ENCODE results near the gene FILIP1L.

FILIP1L gene

GRCh38 chr3:99823723-99824711 is 290.3 kb downstream of the FILIP1L start:
- ATAC-seq (ENCODE audit: insufficient read depth, low read depth), result no peak
- H4K20me1 ChIP-seq (ENCODE audit: insufficient read depth, low read length), result no peaks in the 10 kb centered on the region

GRCh38 chr3:99818818-99819217 is 295.5 kb downstream of the FILIP1L start:
- H3K9me3 ChIP-seq (ENCODE audit: insufficient read depth, low read length, severe bottlenecking), result no peaks in the 10 kb centered on the region
- no peak for TF ChIP-seq CTCF (IDR thresholded peaks at IDR 0.05; ENCODE audit: borderline replicate concordance, extremely low read depth, low read length, poor library complexity, severe bottlenecking)
- no peak for TF ChIP-seq EZH2 (IDR thresholded peaks at IDR 0.05; ENCODE audit: borderline replicate concordance, low read depth, low read length, severe bottlenecking)
- H3K4me3 ChIP-seq (ENCODE audit: low read depth in 1 of 2, low read length in 2 of 2), result peak overlapping the region in 1 of 2 experiments; percentile 69; a peak in 3 of 4 replicates
- DNase-seq (no peak), ATAC-seq (ENCODE audit: insufficient read depth, low read depth) (no peak)
- no peak overlapping the region for H2AFZ ChIP-seq (ENCODE audit: low read depth, low read length)
- peaks cover 23% of the 10 kb centered on the region for H3K4me1 ChIP-seq (ENCODE audit: insufficient read depth, low read length)
- peak overlapping the region; percentile 77 for H3K4me2 ChIP-seq (ENCODE audit: insufficient read depth, low read length)
- H3K36me3 ChIP-seq (ENCODE audit: insufficient read depth, low read length), result no peaks in the 10 kb centered on the region
- H4K20me1 ChIP-seq (ENCODE audit: insufficient read depth, low read length), result no peaks in the 10 kb centered on the region
- H3K9ac ChIP-seq (ENCODE audit: low read depth, low read length), result peak overlapping the region; percentile 59; the same call in 1 of the 2 replicates
- H3K79me2 ChIP-seq (ENCODE audit: insufficient read depth, low read length), result peaks cover 22% of the 10 kb centered on the region
- no peaks in the 10 kb centered on the region for H3K27me3 ChIP-seq (ENCODE audit: insufficient read depth, low read length, poor library complexity)
- H3K27ac ChIP-seq (ENCODE audit: low read length), result no peak overlapping the region

More at GRCh38 chr3:99823723-99824711, 290.3 kb downstream of the FILIP1L start:
- no peaks in the 10 kb centered on the region for H3K36me3 ChIP-seq (ENCODE audit: insufficient read depth, low read length)
- H3K9ac ChIP-seq (ENCODE audit: low read depth, low read length), result no peak overlapping the region
- no peak for DNase-seq
- no peaks in the 10 kb centered on the region for H3K9me3 ChIP-seq (ENCODE audit: insufficient read depth, low read length, severe bottlenecking)
- no peak overlapping the region for H3K27ac ChIP-seq (ENCODE audit: low read length)
- no peak overlapping the region for H2AFZ ChIP-seq (ENCODE audit: low read depth, low read length)
- H3K4me1 ChIP-seq (ENCODE audit: insufficient read depth, low read length), result peaks cover 5% of the 10 kb centered on the region; the same call in 1 of the 2 replicates
- H3K4me3 ChIP-seq (ENCODE audit: low read depth in 1 of 2, low read length in 2 of 2), result no peak overlapping the region
- no peak for TF ChIP-seq CTCF (IDR thresholded peaks at IDR 0.05; ENCODE audit: borderline replicate concordance, extremely low read depth, low read length, poor library complexity, severe bottlenecking)
- no peak for TF ChIP-seq EZH2 (IDR thresholded peaks at IDR 0.05; ENCODE audit: borderline replicate concordance, low read depth, low read length, severe bottlenecking)
- H3K4me2 ChIP-seq (ENCODE audit: insufficient read depth, low read length), result no peak overlapping the region
- no peaks in the 10 kb centered on the region for H3K27me3 ChIP-seq (ENCODE audit: insufficient read depth, low read length, poor library complexity)
- peaks cover 12% of the 10 kb centered on the region for H3K79me2 ChIP-seq (ENCODE audit: insufficient read depth, low read length)

- Histone ChIP-seq H3K36me3 (ENCODE audit: insufficient read depth, low read length) (no peaks in the 10 kb centered on the region), H3K4me1 (ENCODE audit: insufficient read depth, low read length) (peaks cover 23% of the 10 kb centered on the region), H2AFZ (ENCODE audit: low read depth, low read length) (peak within 1 kb of the TSS; percentile 66), H3K27ac (ENCODE audit: low read length) (peak within 1 kb of the TSS; percentile 75), H4K20me1 (ENCODE audit: insufficient read depth, low read length) (no peaks in the 10 kb centered on the region), H3K27me3 (ENCODE audit: insufficient read depth, low read length, poor library complexity) (no peaks in the 10 kb centered on the region), H3K4me3 (ENCODE audit: low read depth in 1 of 2, low read length in 2 of 2) (peak within 1 kb of the TSS; percentile 68 to 69), H3K79me2 (ENCODE audit: insufficient read depth, low read length) (peaks cover 22% of the 10 kb centered on the region), H3K4me2 (ENCODE audit: insufficient read depth, low read length) (peak within 1 kb of the TSS; percentile 77), H3K9me3 (ENCODE audit: insufficient read depth, low read length, severe bottlenecking) (no peaks in the 10 kb centered on the region), H3K9ac (ENCODE audit: low read depth, low read length) (peak within 1 kb of the TSS; percentile 59)
- ATAC-seq (ENCODE audit: insufficient read depth, low read depth), result peak; percentile 93
- TF ChIP-seq EZH2 (IDR thresholded peaks at IDR 0.05; ENCODE audit: borderline replicate concordance, low read depth, low read length, severe bottlenecking) (no peak), CTCF (IDR thresholded peaks at IDR 0.05; ENCODE audit: borderline replicate concordance, extremely low read depth, low read length, poor library complexity, severe bottlenecking) (no peak)
- peak; percentile 86 for DNase-seq
Measured at GRCh38 chr3:99817437-99818240, 296.7 kb downstream of the FILIP1L start, which contains the start of gene CMSS1. Gene CMSS1, plus strand, starts transcription at chr3:99817862.
